ENCODE data around the gene FNIP1. TPM values are rescaled to one million over a fixed set of nuclear protein-coding genes. Genes with fewer than 3 reads are reported as not detected.

FNIP1 gene
- polyA plus RNA-seq, 1 of the 3 experiments (the other 2 are of a cell fraction): 2.4 TPM

- H3K4me3 ChIP-seq (ENCODE audit: low read depth in 2 of 2, low read length in 1 of 2): no peak overlapping the region
- TF ChIP-seq GABPA (IDR thresholded peaks at IDR 0.05; ENCODE audit: low read depth) (no peak), RCOR1 (IDR thresholded peaks at IDR 0.05; ENCODE audit: low read length) (no peak), MAX (IDR thresholded peaks at IDR 0.05; ENCODE audit: low read depth) (no peak), FOXM1 (IDR thresholded peaks at IDR 0.05; ENCODE audit: low read depth) (no peak), REST (IDR thresholded peaks at IDR 0.05; ENCODE audit: low read depth, low read length) (no peak), IRF3 (IDR thresholded peaks at IDR 0.05; ENCODE audit: low read depth, low read length) (no peak), NFIC (IDR thresholded peaks at IDR 0.05; ENCODE audit: borderline replicate concordance) (no peak)
- no peaks in the 10 kb centered on the region for H3K27me3 ChIP-seq (ENCODE audit: insufficient read depth)
- 7% methylated on average over 1 of the region's 1 CpG for WGBS (ENCODE audit: low lambda C conversion rate)
- no peaks in the 10 kb centered on the region for H3K9me2 ChIP-seq
- H3K79me2 ChIP-seq (ENCODE audit: insufficient read depth): no peaks in the 10 kb centered on the region
- no peaks in the 10 kb centered on the region for H3K4me1 ChIP-seq (ENCODE audit: control insufficient read depth in 1 of 2, insufficient read depth in 2 of 2, low read depth in 1 of 2, low read length in 1 of 2)
- H3K27ac ChIP-seq (ENCODE audit: low read depth in 2 of 2, low read length in 1 of 2): no peak overlapping the region
- H3K36me3 ChIP-seq (replicated peaks in 1 of 2; ENCODE audit: control insufficient read depth in 1 of 2, insufficient read depth in 2 of 2, low read length in 1 of 2): no peaks in the 10 kb centered on the region
- POLR2A ChIA-PET: no interaction called here
- no peak overlapping the region for H2AFZ ChIP-seq (ENCODE audit: low read depth)
- H3K9ac ChIP-seq: no peak overlapping the region
- H3K4me2 ChIP-seq: no peak overlapping the region
- no peak for DNase-seq
- CTCF ChIA-PET: interaction anchor here (1.1 kb wide), 1 partner anchor 183 kb away, joined by 3 read pairs; no protein-coding TSS in a partner anchor
- no peaks in the 10 kb centered on the region for H3F3A ChIP-seq (replicated peaks; ENCODE audit: insufficient read depth)
- no peaks in the 10 kb centered on the region for H3K9me3 ChIP-seq
- H4K20me1 ChIP-seq (ENCODE audit: insufficient read depth): no peaks in the 10 kb centered on the region
Measured at GRCh38 chr5:131824631-131825030, 27.8 kb upstream of the FNIP1 start.

- CTCF ChIA-PET: no interaction called here
- WGBS (ENCODE audit: low lambda C conversion rate): 90% methylated on average over 1 of the region's 1 CpG
Measured at GRCh38 chr5:131821221-131821620, 24.4 kb upstream of the FNIP1 start.

More at GRCh38 chr5:131821221-131821620, 24.4 kb upstream of the FNIP1 start:
- DNase-seq: no peak
- no peak overlapping the region for H3K27ac ChIP-seq (ENCODE audit: low read depth in 2 of 2, low read length in 1 of 2)
- H3K4me2 ChIP-seq: no peak overlapping the region
- H3K4me3 ChIP-seq (ENCODE audit: low read depth in 2 of 2, low read length in 1 of 2): no peak overlapping the region
- no peak overlapping the region for H3K9ac ChIP-seq
- H3K36me3 ChIP-seq (replicated peaks in 1 of 2; ENCODE audit: control insufficient read depth in 1 of 2, insufficient read depth in 2 of 2, low read length in 1 of 2): no peaks in the 10 kb centered on the region
- TF ChIP-seq MEF2A (IDR thresholded peaks at IDR 0.05; ENCODE audit: borderline replicate concordance, low read depth): no peak
- TF ChIP-seq NFIC (IDR thresholded peaks at IDR 0.05; ENCODE audit: borderline replicate concordance): no peak
- TF ChIP-seq TAF1 (IDR thresholded peaks at IDR 0.05; ENCODE audit: borderline replicate concordance, low read depth, low read length): no peak
- TF ChIP-seq TCF12 (IDR thresholded peaks at IDR 0.05): no peak
- TF ChIP-seq SMC3 (IDR thresholded peaks at IDR 0.05; ENCODE audit: low read depth, low read length): no peak
- TF ChIP-seq MXI1 (IDR thresholded peaks at IDR 0.05; ENCODE audit: low read depth, low read length): no peak
- no peak for TF ChIP-seq RXRA (IDR thresholded peaks at IDR 0.05; ENCODE audit: borderline replicate concordance, low read depth)
- no peak for TF ChIP-seq RFX5 (IDR thresholded peaks at IDR 0.05; ENCODE audit: low read length)
- TF ChIP-seq TEAD4 (IDR thresholded peaks at IDR 0.05; ENCODE audit: borderline replicate concordance, insufficient read depth): no peak
- TF ChIP-seq ZBTB33 (IDR thresholded peaks at IDR 0.05; ENCODE audit: borderline replicate concordance, low read depth): no peak
- TF ChIP-seq NRF1 (IDR thresholded peaks at IDR 0.05; ENCODE audit: low read depth, low read length): no peak
- H3K27me3 ChIP-seq (ENCODE audit: insufficient read depth): no peaks in the 10 kb centered on the region
- H3K9me2 ChIP-seq: no peaks in the 10 kb centered on the region
- no peaks in the 10 kb centered on the region for H3K9me3 ChIP-seq
- H2AFZ ChIP-seq (ENCODE audit: low read depth): no peak overlapping the region
- no peaks in the 10 kb centered on the region for H3K4me1 ChIP-seq (ENCODE audit: control insufficient read depth in 1 of 2, insufficient read depth in 2 of 2, low read depth in 1 of 2, low read length in 1 of 2)
- no peaks in the 10 kb centered on the region for H4K20me1 ChIP-seq (ENCODE audit: insufficient read depth)
- POLR2A ChIA-PET: no interaction called here
- no peaks in the 10 kb centered on the region for H3F3A ChIP-seq (replicated peaks; ENCODE audit: insufficient read depth)
- no peaks in the 10 kb centered on the region for H3K79me2 ChIP-seq (ENCODE audit: insufficient read depth)
